ENCODE data around the gene DISC1.
"Not testable (repeated sequence)": the region's sequence is repeated elsewhere in the genome, so short reads cannot be mapped to it uniquely, and the experiment has no call there.

DISC1 gene

DNA sequence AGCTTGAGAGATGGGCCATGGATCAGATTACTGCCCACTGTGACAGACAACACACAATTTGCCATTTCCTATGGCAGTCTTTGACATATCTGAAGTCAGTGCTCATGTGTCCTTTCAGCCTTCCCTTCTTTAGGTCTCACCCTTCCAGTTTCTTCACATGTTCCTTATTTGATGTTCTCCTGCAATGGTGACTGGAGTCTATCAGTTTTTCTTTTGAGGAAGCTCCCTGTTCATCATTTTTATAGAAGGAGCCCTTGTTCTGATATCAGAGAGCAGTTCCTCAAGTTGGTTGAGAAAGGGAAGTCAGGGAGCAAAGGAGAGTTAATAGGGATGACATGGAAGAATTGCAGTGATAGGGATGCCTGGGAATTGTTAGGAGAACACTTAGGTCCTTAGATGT is 42.2 kb downstream of the DISC1 start:
- no peak for DNase-seq (ENCODE audit: low spot score)

DNA sequence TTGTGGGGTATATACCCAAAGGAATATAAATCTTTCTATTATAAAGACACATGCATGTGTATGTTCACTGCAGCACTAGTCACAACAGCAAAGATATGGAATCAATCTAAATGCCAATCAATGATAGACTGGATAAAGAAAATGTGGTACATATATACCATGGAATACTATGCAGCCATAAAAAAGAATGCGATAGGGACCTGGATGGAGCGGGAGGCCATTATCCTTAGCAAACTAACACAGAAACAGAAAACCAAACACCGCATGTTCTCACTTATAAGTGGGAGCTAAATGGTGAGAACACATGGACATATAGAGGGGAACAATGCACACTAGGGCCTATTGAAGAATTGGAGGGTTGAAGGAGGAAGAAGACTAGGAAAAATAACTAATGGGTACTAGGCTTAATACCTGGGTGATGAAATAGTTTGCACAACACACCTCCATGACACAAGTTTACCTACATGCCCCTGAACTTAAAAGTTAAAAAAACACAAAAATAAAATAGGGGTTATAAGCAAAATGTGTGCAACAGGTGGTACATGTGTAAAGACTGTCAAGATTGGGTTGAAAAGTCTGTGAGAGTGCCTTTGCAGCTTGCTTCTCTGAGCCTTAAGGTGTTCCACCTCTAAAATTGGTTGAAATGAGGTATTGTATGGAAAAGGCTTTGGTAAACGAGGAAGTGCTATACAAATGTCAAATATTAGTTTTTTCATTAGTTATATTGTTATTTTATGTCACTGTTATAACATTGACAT is 43.5 kb downstream of the DISC1 start:
- not testable (repeated sequence) for DNase-seq (ENCODE audit: low spot score)

DNA sequence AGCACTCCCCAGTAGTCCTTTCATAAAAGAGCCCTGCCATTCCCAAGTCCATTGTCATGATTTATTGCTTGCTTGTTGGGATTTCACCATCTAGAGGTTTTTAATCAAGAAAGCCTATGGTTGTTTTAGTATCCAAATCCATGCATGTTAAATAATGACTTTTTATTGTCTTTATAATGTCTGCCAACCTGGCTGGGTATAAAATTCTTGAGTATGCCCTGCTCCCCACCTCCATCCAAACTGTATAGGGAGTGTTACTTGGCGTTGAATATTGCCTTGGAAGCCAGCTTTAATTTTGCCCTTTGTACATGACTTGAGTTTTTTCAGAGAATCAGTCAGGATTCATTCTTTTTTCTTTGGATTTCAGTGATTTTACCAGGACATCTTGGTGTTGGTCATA is 44.2 kb downstream of the DISC1 start:
- DNase-seq (ENCODE audit: low spot score), result no peak

DNA sequence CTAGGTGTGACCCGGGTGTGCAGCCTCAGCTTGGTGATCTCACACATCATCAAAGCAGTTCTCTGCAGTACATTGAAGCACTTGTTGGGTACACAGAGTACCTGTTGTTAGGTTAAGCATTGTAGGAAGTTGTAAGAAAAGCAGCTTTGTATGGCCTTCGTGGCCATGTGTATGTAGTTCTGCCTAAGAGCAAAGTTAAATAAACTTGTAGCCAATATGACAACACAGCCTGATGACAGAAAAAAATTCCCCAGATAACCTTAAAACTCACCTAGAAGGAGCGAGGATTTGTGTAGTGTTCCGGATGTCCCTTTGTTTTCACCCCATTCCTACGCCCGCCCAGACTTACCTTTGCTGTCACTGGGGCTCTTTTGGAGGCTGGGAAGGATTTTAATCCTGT is 48.0 kb downstream of the DISC1 start:
- no peak for DNase-seq (ENCODE audit: low spot score)

DNA sequence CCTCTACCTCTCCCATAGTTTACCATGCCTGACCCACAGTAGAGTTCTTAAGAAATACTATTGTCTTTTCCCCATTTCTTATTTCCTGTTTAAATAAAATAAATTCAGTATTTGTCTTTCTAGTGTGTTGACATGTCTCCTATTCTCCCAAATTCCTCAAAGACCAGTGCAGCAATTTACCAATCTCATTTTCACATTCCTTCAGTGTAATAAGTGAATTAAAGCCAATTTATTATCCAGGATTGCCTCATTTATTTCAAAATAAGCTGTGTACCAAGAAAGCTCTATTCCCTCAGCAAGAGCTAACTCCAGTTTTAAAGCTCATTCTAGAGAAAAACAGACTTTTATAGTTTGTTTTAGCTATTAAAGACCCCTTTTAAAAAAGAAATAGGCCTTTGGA is 49.9 kb downstream of the DISC1 start:
- peak; percentile 47 for DNase-seq (ENCODE audit: low spot score)

DNA sequence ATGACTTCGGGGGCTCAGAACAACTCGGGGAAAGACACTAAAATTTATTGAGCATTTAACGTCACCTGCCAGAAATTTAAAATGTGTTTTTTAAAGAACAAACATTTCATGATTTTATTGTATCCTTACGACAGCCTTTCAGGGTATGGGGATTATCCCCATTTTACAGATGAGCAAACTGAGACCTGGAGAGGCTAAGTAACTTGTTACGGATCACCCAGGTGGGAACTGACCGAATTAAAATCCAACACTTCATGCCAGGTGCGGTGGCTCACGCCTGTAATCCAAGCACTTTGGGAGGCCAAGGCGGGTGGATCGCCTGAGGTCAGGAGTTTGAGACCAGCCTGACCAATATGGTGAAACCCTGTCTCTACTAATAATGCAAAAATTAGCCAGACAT is 50.9 kb downstream of the DISC1 start:
- DNase-seq (ENCODE audit: low spot score), result no peak

DNA sequence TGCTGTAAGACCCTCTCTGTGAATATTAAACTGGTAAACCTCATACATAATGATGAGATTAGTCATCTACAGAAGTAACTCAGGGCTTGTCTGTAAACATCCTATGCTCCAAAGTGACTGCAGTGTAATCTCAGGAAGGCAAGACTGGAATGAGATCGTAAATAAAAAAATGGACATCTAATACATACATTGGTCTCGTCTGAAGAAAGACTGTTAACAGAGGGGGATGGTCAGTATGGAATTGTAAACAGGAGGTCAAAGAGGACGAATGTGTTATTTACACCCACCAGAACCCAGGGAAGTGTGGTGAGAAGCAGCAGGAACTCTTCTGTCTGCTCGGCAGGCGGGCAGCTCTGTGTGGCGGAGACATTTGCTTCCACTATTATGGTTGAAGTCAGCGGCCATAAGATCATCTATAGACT is 51.4 kb downstream of the DISC1 start:
- DNase-seq (ENCODE audit: low spot score), result peak; percentile 32

DNA sequence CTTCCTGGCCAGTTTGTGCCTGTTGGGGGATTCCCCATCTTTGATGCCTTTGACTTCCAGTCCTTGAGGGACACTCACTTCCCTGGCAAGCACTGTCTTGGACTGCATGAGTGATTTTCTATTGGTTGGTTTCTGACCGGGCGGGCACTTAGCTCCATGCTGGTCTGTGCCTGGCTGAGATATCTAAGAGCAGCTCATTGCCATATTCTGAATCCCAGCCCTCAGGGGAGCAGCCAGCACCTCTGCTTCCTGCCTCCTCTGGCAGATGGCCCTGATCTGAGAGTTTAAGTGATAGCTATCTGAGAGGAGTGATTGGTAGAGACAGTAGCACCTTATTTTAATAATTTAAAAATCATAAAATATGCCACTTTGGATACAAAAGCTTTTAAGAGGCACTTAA is 52.5 kb downstream of the DISC1 start:
- DNase-seq (ENCODE audit: low spot score), result no peak

DNA sequence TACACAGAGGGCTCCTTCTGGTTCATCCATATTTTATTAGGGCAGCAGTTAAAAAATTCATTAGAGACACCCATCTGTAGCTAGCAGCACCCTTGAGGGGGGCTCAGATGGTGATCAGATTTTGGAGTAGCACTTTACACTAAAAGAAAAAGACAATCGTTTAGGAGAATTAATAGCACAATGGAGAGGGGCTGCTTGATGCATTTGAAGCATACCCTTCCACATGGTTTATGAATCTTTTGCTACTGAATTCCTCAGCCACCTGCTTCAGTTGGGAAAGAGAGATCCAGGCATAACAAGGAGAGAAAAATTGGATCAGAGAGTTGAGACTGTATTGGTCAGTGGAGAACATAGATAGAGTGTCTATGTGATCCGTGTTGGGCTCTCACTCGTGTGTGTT is 54.4 kb downstream of the DISC1 start:
- DNase-seq (ENCODE audit: low spot score), result no peak

DNA sequence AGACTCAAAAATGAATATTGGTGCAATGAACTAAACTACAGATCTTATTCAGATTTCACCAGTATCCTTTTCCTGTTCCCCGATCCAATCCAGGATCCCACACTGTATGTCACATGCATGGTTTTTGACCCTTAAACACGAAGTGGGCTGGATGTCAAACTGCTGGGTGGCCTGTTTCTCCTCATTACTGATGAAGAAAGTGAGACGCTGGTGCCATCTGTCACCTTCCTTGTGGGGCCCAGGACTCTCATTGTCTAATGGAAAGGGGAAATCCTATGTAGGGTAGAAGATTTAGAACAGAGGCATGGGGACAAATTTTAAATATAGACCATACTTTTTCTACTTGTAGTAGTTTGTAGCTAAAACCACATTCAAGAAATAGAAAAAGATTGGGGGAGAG is 56.2 kb downstream of the DISC1 start:
- DNase-seq (ENCODE audit: low spot score), result no peak

DNA sequence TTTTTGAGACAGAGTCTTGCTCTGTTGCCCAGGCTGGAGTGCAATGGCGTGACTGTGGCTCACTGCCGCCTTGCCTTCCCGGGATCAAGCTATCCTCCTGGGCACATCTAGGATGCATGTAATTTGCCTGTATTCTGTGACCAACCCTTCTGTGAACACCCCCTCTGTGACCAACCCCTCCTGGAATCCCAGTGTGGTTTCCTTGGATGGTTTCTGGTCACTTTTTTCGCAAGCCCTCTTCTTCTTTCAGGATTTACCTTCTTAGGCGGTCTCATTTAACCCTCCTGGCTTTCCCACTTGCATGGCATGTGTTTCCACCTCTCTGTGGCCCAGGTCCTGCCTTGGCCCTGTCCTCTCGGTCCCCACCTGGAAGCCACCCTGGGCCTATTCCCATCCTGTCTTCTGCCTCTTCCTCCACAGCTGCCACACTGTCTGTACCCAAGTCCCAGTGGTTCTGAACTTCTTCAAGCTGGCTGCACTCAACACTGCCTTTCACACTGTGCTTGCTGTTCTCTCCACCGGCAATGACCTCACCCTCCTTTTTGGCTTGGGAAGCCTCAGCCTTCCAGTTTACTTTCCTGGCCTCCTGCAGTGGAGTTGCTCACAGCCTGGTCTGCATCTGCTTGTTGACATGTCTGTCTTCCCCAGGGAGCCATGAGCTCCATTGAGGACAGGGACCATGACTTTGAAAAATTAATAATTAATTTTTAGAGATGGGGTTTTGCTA is 57.0 kb downstream of the DISC1 start:
- peak; percentile 38 for DNase-seq (ENCODE audit: low spot score)

DNA sequence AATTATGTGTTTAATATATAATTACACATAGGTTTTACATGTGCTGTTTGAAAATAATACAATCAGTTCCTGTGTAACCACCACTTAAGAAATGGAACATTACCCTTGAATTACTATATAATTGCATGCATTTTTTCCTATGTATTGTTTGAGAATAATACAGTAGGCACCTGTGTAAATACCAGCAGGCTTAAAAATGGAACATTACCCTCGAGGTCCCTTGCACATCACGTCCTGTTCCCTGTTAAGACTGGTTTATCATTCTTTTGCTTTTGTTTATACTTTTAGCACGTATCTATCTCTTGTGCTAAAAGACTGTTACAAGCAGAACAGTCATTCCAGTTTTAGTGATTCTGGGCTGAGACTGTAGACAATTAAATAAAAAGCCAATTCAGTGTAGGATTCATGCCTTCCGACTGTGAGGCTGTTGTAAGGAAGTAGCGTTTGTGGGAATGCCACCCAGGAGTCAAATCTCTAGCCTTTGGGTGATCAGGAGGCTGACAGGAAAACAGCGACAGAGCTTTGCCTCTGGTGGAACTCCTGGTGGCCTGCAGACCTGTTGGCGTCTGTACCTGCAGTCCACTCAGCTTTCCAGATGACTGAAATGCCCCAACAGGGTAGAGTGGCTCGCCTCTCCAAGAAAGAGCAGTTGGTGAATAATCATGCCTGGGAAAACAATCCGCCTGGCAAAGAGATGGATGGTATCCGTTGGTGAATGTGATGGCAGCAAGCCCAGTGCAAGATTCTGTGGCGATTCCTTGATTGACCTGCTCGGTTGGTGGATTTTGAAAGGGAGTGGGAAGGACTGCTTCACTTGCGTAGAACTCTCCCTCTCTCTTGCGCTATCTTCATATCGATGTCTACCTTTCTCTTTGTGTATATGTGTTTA is 58.0 kb downstream of the DISC1 start:
- DNase-seq (ENCODE audit: low spot score), result no peak

DNA sequence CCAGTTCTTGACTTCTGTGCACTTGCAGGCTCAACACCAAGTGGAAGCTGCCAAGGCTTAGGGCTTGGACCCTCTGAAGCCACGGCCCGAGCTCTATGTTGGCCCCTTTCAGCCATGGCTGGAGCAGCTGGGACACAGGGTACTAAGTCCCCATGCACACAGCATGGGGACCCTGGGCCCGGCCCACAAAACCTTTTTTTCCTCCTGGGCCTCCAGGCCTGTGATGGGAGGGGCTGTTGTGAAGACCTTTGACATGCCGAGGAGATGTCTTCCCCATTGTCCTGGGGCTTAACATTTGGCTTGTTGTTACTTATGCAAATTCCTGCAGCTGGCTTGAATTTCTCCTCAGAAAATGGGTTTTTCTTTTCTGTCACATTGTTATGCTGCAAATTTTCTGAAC is 59.8 kb downstream of the DISC1 start:
- DNase-seq (ENCODE audit: low spot score), result no peak

DNA sequence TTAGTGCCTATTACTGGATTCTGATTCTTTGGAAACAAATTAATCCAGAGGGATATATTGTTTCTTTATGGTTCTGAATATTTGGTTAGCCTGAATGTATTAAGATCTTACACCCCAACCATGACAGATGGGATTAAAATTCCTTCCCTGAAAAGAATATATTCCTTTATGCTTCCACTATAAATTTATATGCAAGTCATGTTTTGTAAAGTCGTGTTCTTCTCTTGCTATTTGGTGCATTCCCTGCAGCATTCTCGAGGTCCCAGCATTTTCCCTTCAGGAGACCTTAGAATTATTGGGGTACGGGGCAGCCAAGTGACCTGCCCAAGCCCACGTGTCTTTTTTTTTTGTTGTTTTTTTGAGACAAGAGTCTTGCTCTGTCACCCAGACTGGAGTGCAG is 62.4 kb downstream of the DISC1 start:
- no peak for DNase-seq (ENCODE audit: low spot score)

DNA sequence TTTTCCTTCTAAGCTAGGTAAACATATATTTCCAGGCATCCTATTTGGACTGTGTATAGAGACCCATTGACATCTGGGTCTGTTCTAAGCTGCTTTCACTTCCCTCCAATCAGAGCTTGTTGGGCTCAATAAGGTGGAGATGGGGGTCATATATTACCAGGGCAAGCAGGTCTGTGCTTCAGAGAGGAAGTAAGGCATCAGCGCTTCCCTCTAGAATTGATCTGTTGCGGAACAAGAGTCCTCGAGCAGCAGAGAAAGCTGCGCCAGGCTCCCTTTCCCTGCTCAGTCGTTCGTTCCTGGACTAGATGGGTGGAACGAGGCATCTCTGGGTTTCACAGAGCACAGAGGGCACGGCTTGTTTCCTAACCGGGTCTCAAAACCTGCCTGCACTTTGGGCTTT is 63.5 kb downstream of the DISC1 start:
- DNase-seq (ENCODE audit: low spot score), result no peak

DNA sequence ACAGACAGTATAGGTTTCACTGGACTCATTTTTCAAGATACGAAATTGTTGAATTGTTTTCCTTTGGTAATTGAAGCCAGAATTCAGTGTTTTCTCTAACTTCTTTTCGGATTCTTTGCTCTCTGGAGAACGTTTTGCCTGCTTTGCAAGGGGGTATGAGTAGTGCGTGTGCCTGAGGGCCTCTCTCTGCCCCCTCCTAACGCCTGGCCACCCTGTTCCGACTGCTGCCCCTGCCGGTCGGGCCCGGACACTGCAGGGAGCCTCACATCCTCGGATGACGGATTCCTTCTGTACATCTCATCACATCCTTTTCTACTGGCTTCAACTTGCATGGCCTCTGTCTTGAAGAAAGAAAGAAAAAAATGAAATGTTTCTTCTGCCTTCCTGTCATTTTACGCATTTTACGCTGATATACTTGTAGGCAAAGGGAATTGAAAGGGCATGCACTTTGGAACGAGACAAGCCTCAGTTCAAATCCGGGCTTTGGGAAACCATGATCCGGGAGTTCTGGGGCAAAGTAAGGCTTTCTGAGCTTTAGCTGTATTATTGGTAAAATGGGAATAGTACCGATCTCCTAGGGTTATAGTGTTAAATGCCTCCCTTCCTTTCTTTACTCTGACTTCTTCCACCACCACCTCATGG is 65.1 kb downstream of the DISC1 start:
- DNase-seq (ENCODE audit: low spot score), result peak; percentile 50

DNA sequence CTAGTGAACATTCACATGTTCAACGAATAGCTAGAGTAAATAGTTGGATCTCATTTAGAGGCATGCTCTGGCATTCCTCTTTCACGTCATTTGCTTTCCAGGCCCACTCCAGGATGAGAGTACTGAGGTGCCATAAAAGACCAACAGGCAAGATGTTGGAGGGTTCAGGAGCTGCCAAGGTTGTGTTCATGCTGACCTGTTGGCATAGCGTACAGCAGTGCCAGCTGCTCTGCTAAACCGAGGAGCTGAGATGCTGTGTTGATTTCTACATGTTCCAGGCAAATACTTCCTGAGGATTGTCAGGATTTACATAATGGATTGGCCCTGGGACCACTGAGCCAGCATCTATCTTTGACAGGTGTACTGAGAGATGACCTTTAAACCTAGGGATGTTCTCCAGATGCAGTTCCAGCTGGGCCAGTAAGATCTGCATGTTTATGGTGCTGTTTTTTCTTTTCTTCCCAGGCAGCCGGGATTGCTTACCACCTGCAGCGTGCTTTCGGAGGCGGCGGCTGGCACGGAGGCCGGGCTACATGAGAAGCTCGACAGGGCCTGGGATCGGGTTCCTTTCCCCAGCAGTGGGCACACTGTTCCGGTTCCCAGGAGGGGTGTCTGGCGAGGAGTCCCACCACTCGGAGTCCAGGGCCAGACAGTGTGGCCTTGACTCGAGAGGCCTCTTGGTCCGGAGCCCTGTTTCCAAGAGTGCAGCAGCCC is 66.9 kb downstream of the DISC1 start:
- no peak for DNase-seq (ENCODE audit: low spot score)

DNA sequence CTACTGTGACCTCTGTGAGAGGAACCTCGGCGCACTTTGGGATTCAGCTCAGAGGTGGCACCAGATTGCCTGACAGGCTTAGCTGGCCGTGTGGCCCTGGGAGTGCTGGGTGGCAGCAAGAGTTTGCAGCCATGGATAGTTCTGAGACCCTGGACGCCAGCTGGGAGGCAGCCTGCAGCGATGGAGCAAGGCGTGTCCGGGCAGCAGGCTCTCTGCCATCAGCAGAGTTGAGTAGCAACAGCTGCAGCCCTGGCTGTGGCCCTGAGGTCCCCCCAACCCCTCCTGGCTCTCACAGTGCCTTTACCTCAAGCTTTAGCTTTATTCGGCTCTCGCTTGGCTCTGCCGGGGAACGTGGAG is 67.5 kb downstream of the DISC1 start:
- DNase-seq (ENCODE audit: low spot score), result no peak

DNA sequence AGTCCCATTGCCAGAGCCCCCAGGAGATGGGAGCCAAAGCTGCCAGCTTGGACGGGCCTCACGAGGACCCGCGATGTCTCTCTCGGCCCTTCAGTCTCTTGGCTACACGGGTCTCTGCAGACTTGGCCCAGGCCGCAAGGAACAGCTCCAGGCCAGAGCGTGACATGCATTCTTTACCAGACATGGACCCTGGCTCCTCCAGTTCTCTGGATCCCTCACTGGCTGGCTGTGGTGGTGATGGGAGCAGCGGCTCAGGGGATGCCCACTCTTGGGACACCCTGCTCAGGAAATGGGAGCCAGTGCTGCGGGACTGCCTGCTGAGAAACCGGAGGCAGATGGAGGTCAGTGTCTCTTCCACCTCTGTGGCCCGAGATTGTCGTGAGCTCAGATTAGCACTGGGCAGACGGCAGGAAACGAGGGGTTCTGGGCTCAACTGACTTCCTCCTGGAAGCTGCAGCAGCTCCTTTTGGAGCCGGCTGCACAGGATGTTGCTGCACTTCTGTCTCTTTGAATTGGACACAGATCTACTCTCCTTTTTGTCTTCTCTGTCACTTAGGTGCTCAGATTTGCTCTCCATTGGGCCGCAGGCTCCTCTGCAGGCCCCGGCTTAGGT is 68.0 kb downstream of the DISC1 start:
- DNase-seq (ENCODE audit: low spot score), result no peak

DNA sequence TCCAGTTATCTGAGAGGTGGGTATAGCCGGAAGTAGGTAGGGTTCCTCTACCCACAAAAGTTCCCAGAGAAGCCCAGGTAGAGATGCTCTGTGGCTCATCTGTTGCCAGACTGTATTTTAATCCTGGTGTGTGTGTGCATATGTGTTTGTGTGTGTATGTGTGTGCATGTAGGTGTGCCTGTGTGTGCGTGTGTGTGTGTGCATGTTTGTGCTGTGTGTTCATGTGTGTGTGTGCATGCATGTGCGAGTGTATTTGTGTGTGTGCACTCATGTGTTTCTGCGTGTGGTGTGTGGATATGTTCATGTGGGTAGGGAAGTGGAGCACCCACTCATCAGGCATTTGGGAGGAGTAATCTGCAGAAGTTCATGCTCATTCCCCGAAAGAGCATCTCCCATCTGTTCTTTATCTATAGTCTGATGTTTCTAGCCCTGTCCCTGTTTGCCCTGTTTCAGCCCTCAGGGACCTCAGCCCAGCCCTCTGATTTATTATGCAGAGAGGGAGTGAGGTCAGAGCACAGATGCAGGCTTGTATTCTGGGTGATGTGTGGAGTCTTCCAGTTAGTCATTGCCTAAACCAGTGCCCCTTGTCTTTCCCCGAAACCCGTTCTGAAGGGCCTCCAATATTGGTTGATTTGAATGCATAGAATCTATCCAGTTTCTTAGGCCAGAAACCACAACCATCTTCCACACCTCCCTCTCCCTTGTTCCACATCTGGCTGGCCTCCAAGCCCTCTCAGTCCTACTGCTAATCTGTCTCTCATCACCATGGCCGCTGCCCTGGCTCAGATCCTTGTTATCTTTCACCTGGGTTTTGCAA is 69.1 kb downstream of the DISC1 start:
- DNase-seq (ENCODE audit: low spot score), result no peak
